Activated naive CD4-positive, alpha-beta T cell treated with anti-CD3 and anti-CD28 coated beads for 36 hours (primary cell): Measurements from ENCODE around the gene RUNDC1. TPM values are rescaled to one million over a fixed set of nuclear protein-coding genes. Genes with fewer than 3 reads are reported as not detected.

Experiments used
- CTCF ChIA-PET: fragments of 350-600 bp; sonication (Branson Sonifier 250); formaldehyde crosslinking; loops from one replicate; lab custom pipeline; 2021; ENCODE audit warnings: antibody characterized with exemption; lab: Charles Lee
- DNase-seq: peaks from one replicate; pipeline ENCODE4 v3.0.0-alpha.2; 2020
- H3K27ac Mint-ChIP-seq: one replicate; pipeline ENCODE4 v1.8.0; 2021; ENCODE audit warnings: mild to moderate bottlenecking, mixed read lengths
- H3K27me3 Mint-ChIP-seq: one replicate; pipeline ENCODE4 v1.8.0; 2021; ENCODE audit warnings: low read depth, mixed read lengths
- H3K36me3 Mint-ChIP-seq: one replicate; pipeline ENCODE4 v1.8.0; 2021; ENCODE audit warnings: low read depth, mixed read lengths
- H3K4me1 Mint-ChIP-seq: one replicate; pipeline ENCODE4 v1.8.0; 2021; ENCODE audit warnings: low read depth, mixed read lengths
- H3K4me3 Mint-ChIP-seq: one replicate; pipeline ENCODE4 v1.8.0; 2021; ENCODE audit warnings: mild to moderate bottlenecking, moderate library complexity, mixed read lengths
- H3K9me3 Mint-ChIP-seq: one replicate; pipeline ENCODE4 v1.8.0; 2021; ENCODE audit warnings: mixed read lengths
- intact Hi-C: fragments of 100-400 bp; cut with micrococcal nuclease; formaldehyde crosslinking; loops from one replicate; pipeline ENCODE4 v1.15.1; 2023
- total RNA-seq, 2 experiments: library from RNA; stranded (reverse); gene quantifications; one replicate each; pipeline ENCODE4 v1.2.3, GENCODE V29; 2021

RUNDC1 gene
- total RNA-seq, 2 experiments from 2014 or later: 5.9 to 6.5 TPM

GRCh38 chr17:43039646-43040045, 59.3 kb downstream of the RUNDC1 start:
- H3K4me1 Mint-ChIP-seq: no peaks in the 10 kb centered on the region
- DNase-seq: no peak
- no peaks in the 10 kb centered on the region for H3K27me3 Mint-ChIP-seq
- H3K36me3 Mint-ChIP-seq: peaks cover 12% of the 10 kb centered on the region
- CTCF ChIA-PET: no interaction called here
- intact Hi-C loops: no loop called here
- H3K27ac Mint-ChIP-seq: no peak overlapping the region
- no peak overlapping the region for H3K4me3 Mint-ChIP-seq
- no peaks in the 10 kb centered on the region for H3K9me3 Mint-ChIP-seq

DNA sequence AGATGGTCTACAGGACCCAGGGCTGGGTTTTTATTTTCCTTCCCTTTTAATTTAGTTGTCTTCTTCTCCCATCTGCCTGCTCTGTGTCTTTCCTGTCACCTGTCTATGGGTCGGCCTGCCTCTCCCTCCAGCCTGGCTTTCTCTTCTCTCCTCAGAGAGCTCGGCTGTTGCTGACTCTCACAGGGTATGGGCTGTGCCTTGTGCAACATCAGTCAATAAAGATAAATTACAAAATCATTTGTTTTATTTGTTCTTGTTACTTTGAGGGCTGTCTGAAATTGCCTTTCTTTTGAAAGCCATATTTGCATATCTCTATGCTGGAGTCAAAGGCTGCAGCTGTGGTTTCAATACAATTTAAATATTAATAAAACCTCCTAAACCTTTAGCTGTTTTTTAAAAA, 60.3 kb downstream of the RUNDC1 start:
- CTCF ChIA-PET: no interaction called here
- peaks cover 15% of the 10 kb centered on the region for H3K36me3 Mint-ChIP-seq
- H3K27me3 Mint-ChIP-seq: no peaks in the 10 kb centered on the region
- no peak overlapping the region for H3K4me3 Mint-ChIP-seq
- H3K4me1 Mint-ChIP-seq: no peaks in the 10 kb centered on the region
- no peaks in the 10 kb centered on the region for H3K9me3 Mint-ChIP-seq
- H3K27ac Mint-ChIP-seq: no peak overlapping the region
- intact Hi-C loops: no loop called here
- no peak for DNase-seq

DNA sequence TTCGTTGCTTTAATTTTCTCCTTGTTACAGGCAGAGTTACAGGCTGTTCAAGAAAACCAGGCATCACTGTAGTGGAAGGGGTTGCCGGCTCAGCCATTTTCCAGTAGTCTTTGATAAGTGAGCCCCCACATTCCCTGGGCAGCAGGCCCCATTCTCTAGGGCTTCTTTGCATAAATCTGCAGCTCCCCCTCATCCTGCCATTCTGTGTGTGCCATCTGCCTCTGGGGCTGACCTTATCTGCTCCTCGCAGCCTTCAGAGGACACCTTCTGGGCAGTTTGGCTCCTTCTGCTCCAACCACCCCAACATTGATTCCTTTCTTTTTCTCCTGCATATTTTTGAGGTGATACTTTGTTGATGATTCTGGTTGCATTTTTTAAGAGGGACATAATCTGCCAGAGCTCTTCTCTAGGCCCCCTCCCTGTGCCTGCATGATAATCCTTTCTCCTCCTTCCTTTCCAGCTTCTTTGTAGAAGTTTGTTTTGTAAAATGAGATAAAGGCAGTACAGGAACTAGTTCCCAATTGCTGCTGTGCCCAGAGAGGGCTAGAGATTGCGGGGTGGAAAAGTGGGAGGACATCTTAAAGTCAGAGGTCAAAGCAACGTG, 61.8 kb downstream of the RUNDC1 start:
- CTCF ChIA-PET: interaction anchor here (0.9 kb wide), 1 partner anchor 10 kb away, joined by 3 read pairs; no protein-coding TSS in a partner anchor
- Mint-ChIP-seq H3K9me3 (no peaks in the 10 kb centered on the region), H3K27me3 (no peaks in the 10 kb centered on the region), H3K4me1 (no peaks in the 10 kb centered on the region), H3K36me3 (peaks cover 17% of the 10 kb centered on the region), H3K27ac (no peak overlapping the region), H3K4me3 (no peak overlapping the region)
- intact Hi-C loops: no loop called here
- no peak for DNase-seq

Other genes starting within 250 kb of the RUNDC1 start
- gene EZH1, start 235.5 kb upstream of the RUNDC1 start, total RNA-seq: 10 to 100 TPM; 31.9 to 34.0 TPM
- gene RAMP2, start 219.3 kb upstream of the RUNDC1 start, total RNA-seq: not detected
- 10 to 100 TPM; 57.5 to 58.2 TPM for gene VPS25, start 207.1 kb upstream of the RUNDC1 start, total RNA-seq
- under 1 TPM; 0.17 to 0.41 TPM for gene WNK4, start 200.0 kb upstream of the RUNDC1 start, total RNA-seq
- gene COA3, start 181.9 kb upstream of the RUNDC1 start, total RNA-seq: 10 to 100 TPM; 23.7 to 24.4 TPM
- not detected for gene CNTD1, start 181.7 kb upstream of the RUNDC1 start, total RNA-seq
- gene BECN1, start 156.3 kb upstream of the RUNDC1 start, total RNA-seq: 10 to 100 TPM; 64.1 to 71.3 TPM
- 10 to 100 TPM; 84.7 to 87.0 TPM for gene PSME3, start 147.2 kb upstream of the RUNDC1 start, total RNA-seq
- 1 to 10 TPM; 2.0 to 2.6 TPM for gene AOC2, start 136.0 kb upstream of the RUNDC1 start, total RNA-seq
- gene AOC3, start 129.4 kb upstream of the RUNDC1 start, total RNA-seq: 1 to 10 TPM; 1.4 to 2.6 TPM
- gene G6PC1, start 79.8 kb upstream of the RUNDC1 start, total RNA-seq: not detected
- 10 to 100 TPM; 48.4 to 49.3 TPM for gene AARSD1, start 16.1 kb upstream of the RUNDC1 start, total RNA-seq
- under 1 TPM; 0.33 to 0.57 TPM for gene PTGES3L, start 485 bp upstream of the RUNDC1 start, total RNA-seq
- 1,000 to 10,000 TPM; 1,974 to 2,033 TPM for gene RPL27, start 17.9 kb downstream of the RUNDC1 start, total RNA-seq
- gene IFI35, start 26.2 kb downstream of the RUNDC1 start, total RNA-seq: 10 to 100 TPM; 43.9 to 50.5 TPM
- gene VAT1, start 41.8 kb downstream of the RUNDC1 start, total RNA-seq: 10 to 100 TPM; 32.6 to 34.7 TPM
- gene RND2, start 44.7 kb downstream of the RUNDC1 start, total RNA-seq: not detected
- 10 to 100 TPM; 77.4 to 80.6 TPM for gene BRCA1, start 144.8 kb downstream of the RUNDC1 start, total RNA-seq
- gene NBR1, start 190.6 kb downstream of the RUNDC1 start, total RNA-seq: 10 to 100 TPM; 62.1 to 66.8 TPM
- 1 to 10 TPM; 5.8 to 7.1 TPM for gene TMEM106A, start 231.3 kb downstream of the RUNDC1 start, total RNA-seq
- gene CCDC200, start 248.1 kb downstream of the RUNDC1 start, total RNA-seq: not detected